GM18873 (cell line): ENCODE data around the gene BLM.
"Not testable (repeated sequence)": the region's sequence is repeated elsewhere in the genome, so short reads cannot be mapped to it uniquely, and the experiment has no call there.

Experiments used
- ATAC-seq: cut with Tn5 transposase; IDR thresholded peaks from one replicate; pipeline ENCODE4 v1.9.1; 2021; ENCODE audit warnings: mild to moderate bottlenecking, moderate library complexity, moderate number of reproducible peaks; ENCODE audit not compliant: unreplicated experiment, low FRiP score

The BLM gene

GRCh38 chr15:90817117-90818057, 100.2 kb downstream of the BLM start:
- ATAC-seq: no peak

- no peak for ATAC-seq
Observed at GRCh38 chr15:90818251-90819210, 101.4 kb downstream of the BLM start.

GRCh38 chr15:90819390-90819789, 102.2 kb downstream of the BLM start:
- ATAC-seq: no peak

GRCh38 chr15:90819850-90820249, 102.7 kb downstream of the BLM start:
- no peak for ATAC-seq

GRCh38 chr15:90820481-90820880, 103.3 kb downstream of the BLM start:
- ATAC-seq: no peak

- ATAC-seq: no peak
Observed at GRCh38 chr15:90822204-90822955, 105.2 kb downstream of the BLM start.

GRCh38 chr15:90823455-90823974, 106.4 kb downstream of the BLM start:
- ATAC-seq: no peak

- not testable (repeated sequence) for ATAC-seq
Observed at GRCh38 chr15:90825115-90825899, 108.2 kb downstream of the BLM start.

GRCh38 chr15:90826206-90826885, 109.2 kb downstream of the BLM start:
- not testable (repeated sequence) for ATAC-seq

GRCh38 chr15:90826886-90827435, 109.8 kb downstream of the BLM start:
- no peak for ATAC-seq

GRCh38 chr15:90828111-90828510, 111.0 kb downstream of the BLM start:
- ATAC-seq: no peak

- no peak for ATAC-seq
Observed at GRCh38 chr15:90829126-90829525, 112.0 kb downstream of the BLM start.

GRCh38 chr15:90829942-90830440, 112.8 kb downstream of the BLM start:
- no peak for ATAC-seq

GRCh38 chr15:90834626-90835025, 117.5 kb downstream of the BLM start:
- no peak for ATAC-seq

GRCh38 chr15:90836296-90836871, 119.2 kb downstream of the BLM start:
- no peak for ATAC-seq

GRCh38 chr15:90837094-90837493, 119.9 kb downstream of the BLM start:
- ATAC-seq: no peak

- no peak for ATAC-seq
Observed at GRCh38 chr15:90838139-90838538, 121.0 kb downstream of the BLM start.

GRCh38 chr15:90838544-90838943, 121.4 kb downstream of the BLM start:
- ATAC-seq: no peak
